Inferior parietal cortex (tissue), 1 donor: Measurements from ENCODE around the gene INAFM1.
A peak's percentile ranks its signal among the peaks of the same experiment; 100 is the strongest.
"Not testable (repeated sequence)": the region's sequence is repeated elsewhere in the genome, so short reads cannot be mapped to it uniquely, and the experiment has no call there.

Source experiments
- DNase-seq: peaks from one replicate; pipeline ENCODE4 v3.0.0-alpha.2; 2016; ENCODE audit errors: extremely low spot score

The INAFM1 gene

DNA sequence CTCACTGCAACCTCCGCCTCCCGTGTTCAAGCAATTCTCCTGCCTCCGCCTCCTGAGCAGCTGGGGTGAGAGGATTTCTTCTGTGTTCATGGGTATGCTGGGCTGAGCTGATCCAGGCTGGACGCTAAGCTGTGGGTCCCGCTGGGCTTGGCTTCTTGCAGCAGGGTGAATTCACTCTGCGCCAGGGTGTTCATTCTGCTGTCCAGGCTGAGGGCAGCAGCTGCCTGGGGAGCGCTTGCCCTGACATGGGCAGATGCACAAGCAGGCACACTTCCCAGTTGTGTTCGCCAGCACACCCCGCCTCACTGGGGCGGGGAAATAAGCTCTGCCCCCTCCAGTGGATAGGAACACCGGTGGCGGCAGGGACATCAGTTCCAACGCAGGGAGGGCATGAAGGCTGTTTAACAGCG is 7.3 kb upstream of the INAFM1 start:
- DNase-seq: peak; percentile 60

DNA sequence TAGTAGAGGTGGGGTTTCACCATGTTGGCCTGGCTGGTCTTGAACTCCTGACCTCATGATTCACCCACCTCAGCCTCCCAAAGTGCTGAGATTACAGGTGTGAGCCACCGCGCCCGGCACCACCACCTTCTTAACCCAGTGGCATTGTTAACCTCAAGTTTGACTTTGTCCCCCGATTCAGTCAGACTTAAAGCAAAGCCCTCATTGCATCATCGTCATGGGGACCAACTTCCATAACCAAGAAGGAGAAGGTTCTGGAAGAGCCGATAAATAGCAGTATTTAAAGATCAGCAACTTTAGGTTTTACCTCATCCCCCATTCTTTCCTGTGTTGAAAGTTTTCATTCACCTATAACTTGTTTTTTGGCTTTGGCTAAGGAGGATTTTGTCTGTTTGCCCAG is 6.7 kb upstream of the INAFM1 start:
- no peak for DNase-seq

DNA sequence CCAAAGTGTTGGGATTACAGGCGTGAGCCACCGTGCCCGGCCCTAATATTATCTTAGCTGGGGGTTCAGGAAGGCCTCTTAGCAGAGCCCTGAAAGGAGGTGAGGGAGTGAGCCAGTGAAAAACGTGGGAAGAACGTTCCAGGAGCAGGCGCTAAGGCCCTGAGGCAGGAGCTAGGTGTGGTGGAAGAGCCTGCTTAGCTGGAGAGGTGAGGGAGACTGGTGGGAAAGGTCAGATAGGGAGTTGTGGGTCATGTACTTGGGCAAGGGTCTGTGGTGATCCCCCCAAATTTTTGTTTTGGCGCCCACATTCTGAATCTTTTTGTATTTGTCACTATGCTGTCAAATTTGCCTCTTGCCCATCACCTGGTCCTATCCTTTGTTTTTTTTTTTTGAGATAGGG is 5.1 kb upstream of the INAFM1 start:
- no peak for DNase-seq

DNA sequence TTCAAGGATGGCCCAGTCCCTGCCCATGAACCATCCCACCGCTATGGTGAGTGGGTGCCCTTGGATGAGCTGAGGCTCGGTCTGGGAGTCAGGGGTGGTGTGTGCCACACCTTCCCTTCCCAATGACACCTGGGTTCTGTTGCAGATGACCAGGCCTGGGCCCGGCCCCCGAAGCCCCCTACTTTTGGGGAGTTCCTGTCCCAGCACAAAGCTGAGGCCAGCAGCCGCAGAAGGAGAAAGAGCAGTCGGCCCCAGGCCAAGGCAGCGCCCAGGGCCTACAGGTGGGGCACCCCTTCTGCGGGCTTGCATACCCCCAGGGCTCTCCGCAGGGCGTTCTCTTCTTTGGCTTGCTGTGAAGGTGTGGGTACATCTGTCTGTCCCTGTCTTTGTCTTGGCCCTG is 4.3 kb upstream of the INAFM1 start:
- DNase-seq: no peak

DNA sequence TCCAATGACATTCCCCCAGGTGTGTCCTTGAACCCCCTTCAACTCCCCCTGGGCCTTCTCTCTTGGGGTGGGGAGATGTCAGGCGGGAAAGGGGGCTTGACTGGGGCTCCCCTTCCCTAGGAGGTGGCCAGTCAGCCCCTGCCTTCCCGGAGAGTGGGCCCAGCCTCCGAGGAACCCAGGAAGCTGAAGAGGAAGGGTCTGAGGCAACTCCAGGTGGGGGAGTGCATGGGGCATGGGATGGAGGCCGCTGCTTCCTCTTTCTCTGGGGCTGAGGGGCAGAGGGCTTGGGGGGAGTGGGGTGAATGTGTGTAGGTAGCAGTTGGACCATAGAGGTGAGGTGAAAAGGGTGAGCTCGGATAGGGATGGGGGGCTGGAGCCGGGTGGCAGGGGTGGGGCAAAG is 2.7 kb upstream of the INAFM1 start:
- no peak for DNase-seq

DNA sequence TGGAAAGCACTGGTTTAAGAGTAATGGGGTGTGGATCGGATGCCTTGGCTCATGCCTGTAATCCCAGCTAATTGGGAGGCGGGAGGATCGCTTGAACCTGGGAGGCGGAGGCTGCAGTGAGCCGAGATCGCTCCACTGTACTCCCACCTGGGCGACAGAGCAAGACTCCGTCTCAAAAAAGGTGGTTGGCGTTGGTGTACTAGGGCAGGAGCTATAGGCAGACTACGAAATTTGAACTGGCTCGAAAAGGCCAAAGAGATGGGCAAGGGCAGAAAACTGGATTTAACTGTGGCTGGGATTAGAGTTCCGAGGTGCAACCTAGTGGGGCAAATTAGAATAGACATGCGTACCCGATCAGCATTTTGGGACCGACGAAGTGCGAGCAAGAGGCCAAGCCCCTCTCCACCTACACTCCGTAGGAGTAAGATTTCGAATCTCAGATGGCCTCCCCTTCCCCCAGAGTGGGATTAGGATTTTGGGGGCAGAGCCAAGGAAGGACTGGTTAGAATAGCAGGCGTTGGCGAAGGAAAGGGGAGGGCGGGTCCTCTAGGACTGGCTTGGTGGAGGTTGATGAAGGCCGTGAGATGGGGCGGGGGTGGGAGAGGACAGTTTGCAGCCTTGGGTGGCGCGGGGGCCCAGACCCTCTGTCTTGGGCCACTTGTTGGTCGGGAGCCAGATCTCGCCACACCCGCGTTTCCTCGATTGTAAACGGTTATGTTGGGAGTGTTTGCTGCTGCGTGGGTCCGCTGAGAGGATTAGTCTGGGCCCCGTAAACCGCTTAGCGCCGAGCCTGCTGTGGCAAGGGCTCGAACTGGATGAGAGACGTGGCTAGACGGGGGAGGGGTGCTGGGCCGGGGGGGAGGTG is 2.0 kb upstream of the INAFM1 start:
- no peak for DNase-seq

DNA sequence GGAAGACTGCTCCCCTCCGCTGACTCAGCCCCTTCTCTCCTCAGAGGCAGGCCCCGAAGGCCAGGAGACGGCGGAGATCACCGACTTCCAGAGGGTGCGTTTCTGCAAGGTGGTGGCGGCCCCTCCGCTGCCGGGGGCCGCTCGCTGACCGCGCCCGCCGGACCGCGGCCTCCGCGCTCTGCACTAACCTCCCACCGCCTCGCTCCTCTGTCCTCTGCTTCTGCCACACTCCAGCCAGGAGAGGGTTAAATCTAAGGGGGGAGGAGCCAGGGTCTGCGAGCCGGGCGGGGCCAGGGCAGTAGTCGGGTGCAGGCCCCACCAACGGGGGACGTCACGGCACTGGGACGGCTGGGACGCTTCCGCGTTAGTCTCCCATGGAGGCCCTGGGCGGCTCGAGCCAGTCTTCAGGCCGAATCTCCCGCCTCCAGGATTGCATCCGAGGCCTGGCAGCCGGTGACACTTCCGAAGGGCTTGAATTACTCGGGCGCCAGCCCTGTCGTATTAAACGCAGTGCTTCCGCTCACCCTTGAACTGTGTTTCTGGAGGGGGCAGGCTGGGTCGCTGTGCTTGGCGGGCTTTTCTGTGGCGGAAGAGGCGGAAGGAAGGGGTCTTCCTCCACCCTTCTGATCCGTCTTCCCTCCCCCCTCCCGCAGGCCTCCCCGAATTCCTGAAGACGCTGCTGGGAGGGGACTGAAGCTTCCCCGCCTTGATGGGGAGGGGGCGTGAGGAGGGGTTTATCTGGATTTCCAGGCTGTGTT is 1.2 kb upstream of the INAFM1 start:
- peak; percentile 83 for DNase-seq

DNA sequence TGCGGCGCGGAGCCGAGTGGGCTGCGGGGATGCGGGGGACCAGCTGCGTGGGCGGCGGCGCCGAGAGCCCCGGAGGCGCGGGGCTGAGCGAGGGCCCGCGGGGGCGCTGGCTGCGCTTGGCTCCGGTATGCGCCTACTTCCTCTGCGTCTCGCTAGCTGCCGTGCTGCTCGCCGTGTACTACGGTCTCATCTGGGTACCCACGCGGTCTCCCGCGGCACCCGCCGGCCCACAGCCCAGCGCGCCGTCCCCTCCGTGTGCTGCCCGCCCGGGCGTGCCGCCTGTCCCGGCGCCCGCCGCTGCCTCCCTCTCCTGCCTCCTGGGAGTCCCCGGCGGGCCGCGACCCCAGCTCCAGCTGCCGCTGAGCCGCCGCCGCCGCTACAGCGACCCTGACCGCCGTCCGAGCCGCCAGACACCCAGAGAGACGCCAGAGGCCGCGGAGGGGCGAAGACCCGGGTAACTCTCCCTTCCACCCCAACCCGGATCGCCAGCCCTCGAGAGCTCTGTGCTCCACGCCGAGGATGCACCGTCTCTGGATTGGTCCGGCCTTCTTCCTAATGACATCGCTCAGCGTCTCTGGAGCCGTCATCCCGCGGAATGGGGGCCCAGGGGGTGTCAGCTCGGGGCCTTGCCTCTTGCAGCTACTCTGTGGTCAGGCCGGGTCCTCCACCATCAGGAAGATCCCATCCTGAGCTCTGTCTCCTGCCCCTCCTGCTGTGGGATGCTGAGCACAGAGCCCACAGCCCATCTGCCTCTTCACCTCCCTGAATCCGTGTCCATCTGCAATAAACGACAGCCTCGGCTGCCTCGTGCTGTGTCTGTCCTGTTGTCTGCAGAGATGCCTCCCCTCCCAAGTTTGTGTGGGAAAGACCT is 441 bp downstream of the INAFM1 start:
- no peak for DNase-seq

DNA sequence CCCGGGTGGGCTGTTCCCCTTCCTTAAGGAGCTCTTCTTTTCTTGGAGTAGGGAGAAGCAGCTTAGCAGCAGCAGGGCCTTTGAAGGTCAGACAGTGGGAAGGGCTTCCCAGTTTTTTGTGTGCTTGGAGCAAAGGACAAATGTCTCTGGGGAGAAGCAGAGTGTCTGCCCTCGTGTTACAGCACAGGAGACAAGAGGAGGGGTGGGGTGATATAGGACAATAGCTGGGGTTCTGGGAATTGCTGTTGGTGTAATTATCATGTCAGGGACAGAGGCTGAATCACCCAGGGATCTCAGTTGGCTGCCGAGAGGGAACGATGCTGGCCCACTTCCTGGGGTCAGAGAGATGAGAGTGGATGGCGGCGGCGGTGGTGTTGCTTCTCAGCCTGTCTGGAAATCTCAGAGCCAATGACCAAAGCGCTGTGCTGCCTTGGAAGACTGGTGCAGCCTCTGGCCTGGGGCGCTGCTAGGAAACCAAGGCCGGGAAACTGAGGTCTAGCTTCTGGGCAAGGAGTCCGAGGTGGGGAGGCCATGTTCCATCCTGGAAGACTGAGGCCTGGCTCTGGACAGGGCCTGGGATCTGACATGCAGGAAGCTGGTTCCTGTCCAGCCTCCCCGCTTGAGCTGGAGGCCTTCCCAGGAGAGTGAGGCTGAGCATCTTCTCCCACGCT is 1.2 kb downstream of the INAFM1 start:
- no peak for DNase-seq

DNA sequence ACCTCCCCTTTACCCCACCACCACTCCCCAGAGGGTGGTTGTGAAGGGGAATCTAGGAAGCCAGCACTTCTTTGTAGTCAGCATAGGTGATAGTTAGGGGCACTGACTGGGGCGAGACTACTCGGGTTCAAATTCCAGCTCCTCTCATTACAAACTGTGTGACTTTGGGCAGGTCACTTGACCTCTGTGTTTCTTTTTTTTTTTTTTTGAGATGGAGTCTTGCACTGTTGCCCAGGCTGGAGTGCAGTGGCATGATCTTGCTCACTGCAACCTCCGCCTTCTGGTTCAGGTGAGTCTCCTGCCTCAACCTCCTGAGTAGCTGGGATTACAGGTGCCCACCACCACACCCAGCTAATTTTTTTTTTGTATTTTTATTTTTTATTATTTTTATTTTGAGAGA is 1.8 kb downstream of the INAFM1 start:
- DNase-seq: not testable (repeated sequence)

DNA sequence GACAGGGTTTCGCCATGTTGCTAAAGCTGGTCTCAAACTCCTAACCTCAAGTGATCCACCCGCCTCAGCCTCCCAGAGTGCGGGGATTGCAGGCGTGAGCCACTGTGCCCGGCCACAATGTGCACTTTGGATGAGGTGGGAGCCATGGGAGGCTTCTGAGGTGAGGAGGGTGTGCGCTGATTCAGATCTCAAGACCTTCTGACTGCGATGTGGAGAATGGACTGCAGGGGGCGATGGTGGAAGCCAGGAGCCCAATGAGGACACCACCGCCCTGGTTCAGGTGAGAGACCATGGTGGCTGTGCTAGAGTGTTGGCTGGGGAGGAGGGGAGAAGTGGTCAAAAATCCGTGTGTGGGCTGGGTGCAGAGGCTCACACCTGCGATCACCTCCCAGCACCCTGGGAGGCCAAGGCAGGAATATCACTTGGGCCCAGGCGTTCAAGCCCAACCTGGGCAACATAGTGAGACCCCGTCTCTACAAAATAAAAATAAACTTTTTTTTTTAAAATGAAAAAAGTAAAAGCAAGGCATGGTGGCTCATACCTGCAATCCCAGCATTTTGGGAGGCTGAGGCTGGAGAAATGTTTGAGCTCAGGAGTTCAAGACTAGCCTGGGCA is 5.6 kb downstream of the INAFM1 start:
- no peak for DNase-seq

DNA sequence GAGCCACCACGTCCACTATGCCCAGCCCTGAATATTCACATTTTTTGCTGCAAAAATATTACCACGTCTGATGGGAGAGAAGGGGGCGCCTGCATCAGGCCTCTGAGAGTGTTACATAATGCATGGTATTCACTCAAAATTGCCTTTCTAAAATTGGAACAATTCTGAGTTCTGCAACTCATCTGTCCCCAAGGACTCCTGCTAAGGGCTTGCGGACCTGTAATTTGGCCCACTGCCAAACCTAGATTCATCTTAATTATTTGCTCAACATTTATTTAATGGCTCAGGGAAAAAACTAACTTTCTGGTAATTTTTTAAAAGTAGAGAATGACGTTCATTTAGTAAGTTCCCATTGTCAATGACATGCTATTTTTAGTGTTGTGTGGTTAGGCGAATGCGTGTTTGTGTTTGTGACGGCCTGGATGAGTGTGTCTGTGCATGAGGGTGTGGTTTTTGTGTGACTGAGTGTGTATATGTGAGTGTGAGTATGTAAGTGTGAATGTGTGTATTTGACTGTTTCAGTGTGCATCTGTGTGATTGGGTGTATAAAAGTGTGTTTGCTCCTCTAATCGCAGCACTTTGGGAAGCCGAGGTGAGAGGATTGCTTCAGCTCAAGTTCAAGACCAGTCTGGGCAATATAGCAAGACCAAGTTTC is 8.8 kb downstream of the INAFM1 start:
- no peak for DNase-seq

DNA sequence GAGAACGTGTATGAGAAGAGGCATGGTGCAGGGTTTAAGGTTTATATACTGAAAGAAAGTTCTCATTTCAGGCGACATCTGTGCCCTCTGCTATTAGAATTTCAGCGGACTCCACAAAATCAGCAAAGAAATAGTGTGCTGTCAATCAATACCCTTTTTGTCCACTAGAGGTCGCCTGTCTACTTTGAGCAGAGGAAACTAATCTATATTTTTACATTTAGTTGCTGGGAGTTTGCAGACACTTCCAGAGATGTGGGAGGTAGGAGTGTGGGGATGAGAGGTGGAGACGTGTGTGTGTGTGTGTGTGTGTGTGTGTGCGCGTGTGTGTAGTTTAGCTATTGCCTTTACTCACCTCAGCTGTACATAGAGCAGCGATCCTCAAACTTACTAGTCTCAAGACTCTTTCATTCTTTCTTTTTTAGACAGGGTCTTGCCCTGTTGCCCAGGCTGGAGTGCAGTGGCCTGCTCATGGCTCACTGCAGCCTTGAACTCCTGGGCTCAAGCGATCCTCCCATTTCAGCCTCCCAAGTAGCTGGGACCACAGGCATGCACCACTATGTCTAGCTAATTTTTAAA is 9.7 kb downstream of the INAFM1 start:
- peak; percentile 90 for DNase-seq

DNA sequence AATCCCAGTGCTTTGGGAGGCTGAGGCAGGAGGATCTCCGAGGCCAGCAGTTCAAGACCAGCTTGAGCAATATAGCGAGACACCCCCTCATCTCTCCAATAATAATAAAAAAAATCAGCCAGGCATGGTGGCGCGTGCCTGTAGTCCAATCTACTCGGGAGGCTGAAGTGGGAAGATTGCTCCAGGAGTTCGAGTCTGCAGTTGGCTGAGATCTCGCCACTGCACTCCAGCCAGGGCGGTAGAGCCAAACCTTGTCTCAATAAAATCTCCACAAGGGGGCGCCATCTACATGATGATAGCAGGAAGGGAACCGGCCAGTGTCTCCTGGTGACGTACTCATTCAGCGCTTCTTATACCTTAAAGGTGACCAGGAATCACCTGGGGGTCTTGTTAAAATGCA is 21.4 kb downstream of the INAFM1 start:
- peak; percentile 92 for DNase-seq

DNA sequence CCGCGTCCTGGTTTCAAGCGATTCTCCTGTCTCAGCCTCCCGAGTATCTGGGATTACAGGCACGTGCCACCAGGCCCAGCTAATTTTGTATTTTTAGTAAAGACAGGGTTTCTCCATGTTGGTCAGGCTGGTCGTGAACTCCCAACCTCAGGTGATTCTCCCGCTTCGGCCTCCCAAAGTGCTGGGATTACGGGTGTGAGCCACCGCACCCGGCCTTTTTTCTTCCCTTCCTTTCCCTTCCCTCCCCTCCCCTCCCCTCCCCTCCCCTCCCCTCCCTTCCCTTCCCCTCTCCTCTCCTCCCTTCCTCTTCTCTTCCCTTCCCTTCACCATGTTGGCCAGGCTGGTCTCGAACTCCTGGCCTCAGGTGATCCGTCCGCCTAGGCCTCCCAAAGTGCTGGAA is 26.2 kb downstream of the INAFM1 start:
- DNase-seq: not testable (repeated sequence)

DNA sequence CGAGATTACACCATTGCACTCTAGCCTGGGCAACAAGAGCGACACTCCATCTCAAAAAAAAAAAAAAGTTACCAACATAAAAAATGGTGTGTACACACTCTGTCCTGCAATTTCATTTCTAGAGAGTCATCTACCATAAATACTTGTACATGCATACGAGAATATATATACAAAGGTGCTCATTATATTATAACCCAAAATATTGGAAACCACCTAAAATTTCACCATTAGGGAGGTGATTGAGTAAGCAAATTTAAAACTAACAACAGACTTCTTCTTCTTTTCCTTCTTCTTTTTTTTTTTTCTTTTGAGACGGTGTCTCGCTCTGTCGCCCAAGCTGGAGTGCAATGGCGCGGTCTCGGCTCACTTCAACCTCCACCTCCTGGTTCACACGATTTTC is 27.6 kb downstream of the INAFM1 start:
- no peak for DNase-seq

DNA sequence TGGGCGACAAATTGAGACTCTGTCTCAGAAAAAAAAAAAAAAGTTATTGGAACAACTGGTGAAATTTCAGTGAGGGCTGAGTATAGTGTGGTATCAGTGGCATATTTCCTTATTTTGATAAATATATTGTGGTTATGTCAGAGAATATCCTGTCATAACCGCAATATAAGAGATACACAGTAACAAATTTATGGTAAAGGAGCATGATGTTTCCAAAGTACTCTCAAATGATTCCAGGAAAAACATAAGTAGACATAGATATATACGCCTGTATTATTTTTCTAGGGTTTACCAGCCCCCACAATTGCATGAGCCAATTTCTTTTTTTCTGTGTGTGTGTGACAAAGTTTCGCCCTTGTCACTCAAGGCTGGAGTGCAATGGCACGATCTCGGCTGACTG is 29.3 kb downstream of the INAFM1 start:
- DNase-seq: no peak

DNA sequence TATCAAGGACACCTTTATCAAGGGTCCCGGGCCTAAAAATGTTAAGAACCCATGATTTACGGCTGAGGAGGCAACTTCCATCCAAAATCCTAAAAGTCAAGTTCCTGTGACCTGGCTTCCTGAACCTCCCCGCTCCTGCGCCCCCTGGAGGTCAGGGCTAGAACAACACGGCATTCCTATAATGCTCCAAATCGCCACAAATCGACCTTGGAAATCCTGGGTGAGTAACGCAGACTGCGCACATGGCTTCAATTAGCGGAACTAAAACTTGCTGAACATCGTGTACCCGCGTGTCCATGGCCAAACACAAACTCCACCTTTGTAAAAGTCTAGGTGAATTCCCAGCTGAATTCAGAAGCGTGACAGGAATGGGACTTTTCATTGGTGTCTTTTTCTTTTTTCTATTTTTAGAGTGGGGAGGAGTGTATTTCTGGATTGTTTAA is 30.6 kb downstream of the INAFM1 start:
- peak; percentile 60 for DNase-seq

DNA sequence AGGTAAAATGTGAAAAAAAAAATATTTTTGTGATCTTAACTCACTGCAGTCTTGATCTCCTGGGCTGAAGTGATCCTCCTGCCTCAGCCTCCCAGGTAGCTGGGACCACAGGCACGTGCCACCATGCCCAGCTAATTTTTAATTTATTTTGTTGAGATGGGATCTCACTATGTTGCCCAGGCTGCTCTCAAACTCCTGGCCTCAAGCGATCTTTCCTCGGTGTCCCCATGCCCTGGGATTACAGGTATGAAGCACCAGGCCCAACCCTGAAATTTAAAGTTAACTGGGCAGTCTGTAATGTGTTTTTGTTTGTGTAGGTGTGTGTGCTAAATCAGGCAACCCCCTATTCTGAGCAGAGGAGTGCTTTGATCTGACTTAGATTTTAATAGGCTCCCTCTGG is 31.6 kb downstream of the INAFM1 start:
- no peak for DNase-seq

DNA sequence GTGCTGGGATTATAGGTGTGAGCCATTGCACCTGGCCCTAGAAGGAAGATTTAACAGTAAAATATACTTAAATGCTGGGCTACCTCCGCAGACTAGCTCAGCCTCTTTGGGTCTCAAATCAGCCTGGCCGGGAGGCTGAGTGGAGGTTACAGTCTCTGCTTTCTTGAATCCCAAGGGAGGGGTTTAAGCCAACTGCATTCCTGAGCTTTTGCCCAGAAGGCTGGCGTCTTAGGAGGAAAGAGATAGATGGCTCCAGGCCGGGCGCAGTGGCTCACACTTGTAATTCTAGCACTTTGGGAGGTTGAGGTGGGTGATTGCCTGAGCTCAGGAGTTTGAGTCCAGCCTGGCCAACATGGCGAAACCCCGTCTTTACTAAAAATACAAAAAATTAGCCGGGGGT is 34.4 kb downstream of the INAFM1 start:
- DNase-seq: no peak
